RWPE2 (cell line): ENCODE data around the gene TRIO.

Experiments
- ATAC-seq: fragments of 200-7000 bp; cut with Tn5 transposase; 3 replicates; pipeline ENCODE4 v1.9.1; 2021; ENCODE audit warnings: low read depth
- DNase-seq: peaks from one replicate; pipeline ENCODE4 v3.0.0-alpha.2; 2020; ENCODE audit warnings: low spot score
- H3K27ac ChIP-seq: fragments of 450-650 bp; 2 replicates; pipeline ENCODE4 v1.5.1; 2017; ENCODE audit warnings: mild to moderate bottlenecking; ENCODE audit not compliant: poor library complexity, severe bottlenecking
- H3K27me3 ChIP-seq: fragments of 250-450 bp; sonication (Bioruptor Pico); 2 replicates; pipeline ENCODE4 v1.5.1; 2021; ENCODE audit warnings: mild to moderate bottlenecking, moderate library complexity; ENCODE audit not compliant: insufficient read depth, poor library complexity, severe bottlenecking
- H3K36me3 ChIP-seq: fragments of 250-450 bp; sonication (Bioruptor Pico); 2 replicates; pipeline ENCODE4 v1.5.1; 2020; ENCODE audit warnings: low read depth, mild to moderate bottlenecking, moderate library complexity
- H3K4me1 ChIP-seq: fragments of 250-450 bp; sonication (Bioruptor Pico); 2 replicates; pipeline ENCODE4 v1.5.1; 2021; ENCODE audit warnings: mild to moderate bottlenecking, moderate library complexity; ENCODE audit not compliant: insufficient read depth, poor library complexity, severe bottlenecking
- H3K4me3 ChIP-seq: fragments of 250-450 bp; sonication (Bioruptor Pico); 2 replicates; pipeline ENCODE4 v1.5.1; 2021; ENCODE audit warnings: mild to moderate bottlenecking, moderate library complexity; ENCODE audit not compliant: severe bottlenecking
- H3K9me3 ChIP-seq: fragments of 250-450 bp; sonication (Bioruptor Pico); 2 replicates; pipeline ENCODE4 v1.5.1; 2021; ENCODE audit warnings: mild to moderate bottlenecking, moderate library complexity; ENCODE audit not compliant: severe bottlenecking
- TF ChIP-seq, protein P1 (sequence below): fragments of 450-650 bp; IDR thresholded peaks from one replicate; pipeline ENCODE4 v1.5.1; 2017; ENCODE audit warnings: mild to moderate bottlenecking, moderate library complexity; ENCODE audit not compliant: poor library complexity, severe bottlenecking

Gene TRIO

DNA sequence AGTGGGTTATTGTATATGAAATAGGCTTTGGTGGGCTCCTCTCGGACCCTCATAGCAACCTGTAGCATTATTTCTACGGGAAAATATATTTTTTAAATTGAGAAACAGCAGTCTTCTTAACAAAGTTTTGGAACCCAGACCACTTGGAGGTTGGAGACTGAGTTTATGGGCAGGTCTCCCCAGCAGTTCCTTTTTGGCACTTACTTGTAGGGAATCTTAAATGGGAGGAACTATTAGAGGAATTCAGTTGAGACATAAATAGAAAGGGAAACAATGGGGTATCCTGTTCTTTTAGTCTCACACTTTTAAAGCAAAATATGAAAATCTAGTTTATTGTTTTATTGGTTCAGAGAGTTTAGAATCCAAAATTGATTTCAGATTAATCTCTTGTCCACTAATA is 111.5 kb downstream of the TRIO start:
- Histone ChIP-seq H3K4me3 (no peak overlapping the region), H3K4me1 (peaks cover 31% of the 10 kb centered on the region), H3K36me3 (peaks cover 18% of the 10 kb centered on the region), H3K27ac (no peak overlapping the region), H3K9me3 (peaks cover 11% of the 10 kb centered on the region), H3K27me3 (no peaks in the 10 kb centered on the region)
- ATAC-seq (no peak), DNase-seq (no peak)
- TF ChIP-seq, protein P1, sequence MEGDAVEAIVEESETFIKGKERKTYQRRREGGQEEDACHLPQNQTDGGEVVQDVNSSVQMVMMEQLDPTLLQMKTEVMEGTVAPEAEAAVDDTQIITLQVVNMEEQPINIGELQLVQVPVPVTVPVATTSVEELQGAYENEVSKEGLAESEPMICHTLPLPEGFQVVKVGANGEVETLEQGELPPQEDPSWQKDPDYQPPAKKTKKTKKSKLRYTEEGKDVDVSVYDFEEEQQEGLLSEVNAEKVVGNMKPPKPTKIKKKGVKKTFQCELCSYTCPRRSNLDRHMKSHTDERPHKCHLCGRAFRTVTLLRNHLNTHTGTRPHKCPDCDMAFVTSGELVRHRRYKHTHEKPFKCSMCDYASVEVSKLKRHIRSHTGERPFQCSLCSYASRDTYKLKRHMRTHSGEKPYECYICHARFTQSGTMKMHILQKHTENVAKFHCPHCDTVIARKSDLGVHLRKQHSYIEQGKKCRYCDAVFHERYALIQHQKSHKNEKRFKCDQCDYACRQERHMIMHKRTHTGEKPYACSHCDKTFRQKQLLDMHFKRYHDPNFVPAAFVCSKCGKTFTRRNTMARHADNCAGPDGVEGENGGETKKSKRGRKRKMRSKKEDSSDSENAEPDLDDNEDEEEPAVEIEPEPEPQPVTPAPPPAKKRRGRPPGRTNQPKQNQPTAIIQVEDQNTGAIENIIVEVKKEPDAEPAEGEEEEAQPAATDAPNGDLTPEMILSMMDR: no peak

DNA sequence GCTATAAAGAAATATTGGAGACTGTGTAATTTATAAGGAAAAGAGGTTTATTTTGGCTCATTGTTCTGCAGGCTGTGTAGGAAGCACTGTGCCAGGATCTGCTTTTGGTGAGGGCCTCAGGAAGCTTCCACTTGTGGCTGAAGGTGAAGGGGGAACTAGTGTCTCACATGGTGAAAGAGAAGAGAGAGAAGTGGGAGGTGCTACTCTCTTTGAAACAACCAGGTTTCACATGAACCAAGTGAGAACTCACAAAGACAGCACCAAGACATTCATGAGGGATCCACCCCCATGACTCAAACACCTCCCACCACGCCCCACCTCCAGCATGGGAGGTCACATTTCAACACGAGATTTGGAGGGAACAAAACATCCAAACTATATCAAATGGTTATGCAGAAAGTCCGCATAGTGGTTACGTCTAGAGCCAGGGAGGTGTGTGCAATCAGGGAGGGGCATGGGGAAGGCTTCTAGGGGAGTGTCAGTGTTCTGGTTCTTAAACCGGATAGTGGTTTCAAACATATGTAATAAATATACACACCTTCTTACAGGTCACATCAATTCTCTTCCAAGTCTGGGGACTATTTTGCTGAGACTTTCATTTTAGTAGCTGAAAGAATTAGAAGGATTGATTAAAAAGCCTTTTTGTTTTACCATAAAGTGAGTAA is 113.0 kb downstream of the TRIO start:
- Histone ChIP-seq H3K36me3 (peaks cover 18% of the 10 kb centered on the region), H3K4me1 (peaks cover 37% of the 10 kb centered on the region), H3K9me3 (peaks cover 11% of the 10 kb centered on the region), H3K4me3 (no peak overlapping the region), H3K27me3 (no peaks in the 10 kb centered on the region), H3K27ac (no peak overlapping the region)
- TF ChIP-seq, protein P1: no peak
- ATAC-seq (no peak), DNase-seq (no peak)

DNA sequence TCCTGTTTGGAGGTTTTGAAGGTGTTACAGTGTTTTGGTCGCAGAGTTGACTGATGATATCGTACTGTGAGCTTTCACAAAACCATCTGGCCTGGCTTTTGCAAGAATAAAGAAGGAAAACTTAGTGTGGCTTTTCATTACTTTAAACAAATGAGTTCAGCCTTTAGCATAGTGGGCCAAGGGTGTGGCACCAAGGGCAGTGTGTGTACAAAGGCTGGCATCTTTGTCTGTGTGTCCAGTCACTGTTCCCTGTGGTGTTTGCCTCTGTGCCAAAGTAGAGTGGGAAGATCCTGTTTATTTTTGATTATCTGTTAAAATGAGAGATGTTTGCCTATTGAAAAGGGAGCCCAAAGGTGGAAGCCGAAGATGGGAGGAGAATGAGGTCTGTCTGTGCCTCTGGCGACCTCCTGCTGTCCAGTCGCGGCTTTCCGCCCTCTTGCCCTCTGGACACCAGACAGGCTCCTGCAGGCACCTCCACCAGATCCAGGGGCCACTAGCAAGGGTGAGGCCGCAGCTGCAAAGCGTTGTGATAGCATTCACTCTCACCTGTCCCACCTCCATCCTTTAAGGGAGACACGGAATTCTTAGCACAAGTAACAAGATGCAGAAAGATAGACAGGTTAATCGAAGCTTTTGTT is 113.7 kb downstream of the TRIO start:
- ATAC-seq (no peak), DNase-seq (no peak)
- Histone ChIP-seq H3K36me3 (peaks cover 18% of the 10 kb centered on the region), H3K27ac (peak overlapping the region; percentile 97), H3K9me3 (peaks cover 11% of the 10 kb centered on the region), H3K4me1 (peaks cover 37% of the 10 kb centered on the region), H3K27me3 (no peaks in the 10 kb centered on the region), H3K4me3 (no peak overlapping the region)
- TF ChIP-seq, protein P1: no peak

DNA sequence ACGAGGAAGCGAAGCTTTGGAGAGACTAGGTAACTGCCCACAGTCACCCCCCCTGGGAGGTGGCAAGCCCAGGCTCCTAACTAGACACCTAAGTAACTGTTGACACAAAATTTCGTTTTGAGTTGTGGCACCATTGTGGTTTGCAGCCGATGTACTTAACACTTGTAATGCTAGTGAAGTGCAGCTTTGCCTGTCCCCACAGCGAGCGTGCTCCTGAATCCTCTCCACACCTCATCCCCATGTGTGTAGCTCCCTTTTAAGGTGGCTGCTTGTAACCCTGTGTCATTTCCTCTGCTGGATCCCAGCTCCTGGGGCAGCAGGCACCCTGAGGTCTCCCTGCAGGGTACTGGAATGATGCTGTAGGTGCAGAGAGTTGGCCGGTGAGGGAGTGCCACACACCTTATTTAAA is 114.9 kb downstream of the TRIO start:
- H3K27me3 ChIP-seq: no peaks in the 10 kb centered on the region
- H3K4me3 ChIP-seq: no peak overlapping the region
- H3K27ac ChIP-seq: peak overlapping the region; percentile 97
- DNase-seq (no peak), ATAC-seq (peak; percentile 36; the same call in 2 of the 3 replicates)
- H3K4me1 ChIP-seq: peaks cover 40% of the 10 kb centered on the region
- peaks cover 18% of the 10 kb centered on the region for H3K36me3 ChIP-seq
- TF ChIP-seq, protein P1: no peak
- H3K9me3 ChIP-seq: peaks cover 11% of the 10 kb centered on the region

DNA sequence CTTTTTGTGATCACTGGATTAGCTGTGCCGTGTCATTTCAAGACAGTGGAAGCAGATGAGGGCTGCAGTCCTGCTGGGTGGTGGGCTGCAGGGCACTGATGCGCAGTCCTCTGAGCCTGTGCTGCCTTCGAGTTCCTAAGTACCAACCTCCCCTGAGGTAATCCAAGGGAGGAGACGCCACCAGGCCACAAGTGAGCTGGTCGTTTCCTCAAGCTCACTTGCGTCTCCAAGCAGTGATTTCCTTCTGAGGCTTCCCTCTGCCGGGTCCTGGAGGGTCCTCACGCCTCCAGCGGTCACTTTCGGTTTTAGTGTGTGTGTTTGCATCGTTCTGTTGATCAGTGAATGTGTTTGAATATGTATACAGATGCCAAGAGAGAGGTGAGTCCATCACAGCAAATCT is 115.7 kb downstream of the TRIO start:
- TF ChIP-seq, protein P1: no peak
- Histone ChIP-seq H3K27ac (peak overlapping the region; percentile 97), H3K36me3 (peaks cover 18% of the 10 kb centered on the region), H3K9me3 (peaks cover 11% of the 10 kb centered on the region), H3K4me1 (peaks cover 49% of the 10 kb centered on the region), H3K27me3 (no peaks in the 10 kb centered on the region), H3K4me3 (no peak overlapping the region)
- no peak for DNase-seq
- no peak for ATAC-seq
